ENCODE results near the gene GPR146. TPM values are rescaled to one million over a fixed set of nuclear protein-coding genes. Genes with fewer than 3 reads are reported as not detected.
"Not testable (repeated sequence)": the region's sequence is repeated elsewhere in the genome, so short reads cannot be mapped to it uniquely, and the experiment has no call there.

The GPR146 gene
- total and polyA plus RNA-seq, 2 experiments from 2014 or later, result 2.6 to 5.2 TPM

- TF ChIP-seq EZH2phosphoT487 (IDR thresholded peaks at IDR 0.05; ENCODE audit: low read depth, severe bottlenecking, unreplicated experiment) (no peak), CTCF (IDR thresholded peaks at IDR 0.05; ENCODE audit: poor library complexity) (no peak), EZH2 (IDR thresholded peaks at IDR 0.05; ENCODE audit: borderline replicate concordance) (no peak)
- no peaks in the 10 kb centered on the region for H4K20me1 ChIP-seq (ENCODE audit: insufficient read depth, poor library complexity, severe bottlenecking)
- no peaks in the 10 kb centered on the region for H3K9me2 ChIP-seq (replicated peaks; ENCODE audit: insufficient read depth)
- H2AFZ ChIP-seq, result no peak overlapping the region
- H3K4me1 ChIP-seq (ENCODE audit: insufficient read depth), result peaks cover 8% of the 10 kb centered on the region
- no peaks in the 10 kb centered on the region for H3K36me3 ChIP-seq (replicated peaks; ENCODE audit: insufficient read depth, low read depth)
- H3K79me2 ChIP-seq, result peaks cover 4% of the 10 kb centered on the region
- no peak overlapping the region for H3K4me3 ChIP-seq
- H3K9me3 ChIP-seq (ENCODE audit: low read depth), result no peaks in the 10 kb centered on the region
- H3K27ac ChIP-seq, result no peak overlapping the region
- no peak overlapping the region for H3K4me2 ChIP-seq
- no peaks in the 10 kb centered on the region for H3K27me3 ChIP-seq
- no peak for DNase-seq (ENCODE audit: low spot score)
- WGBS (ENCODE audit: low lambda C conversion rate, missing lambda C conversion rate), result 95% methylated on average over 19 of the region's 25 CpGs
Measured at GRCh38 chr7:1032536-1033181, 11.7 kb upstream of the GPR146 start.

- Histone ChIP-seq H3K9me3 (ENCODE audit: low read depth) (no peaks in the 10 kb centered on the region), H3K4me2 (no peak overlapping the region), H3K27me3 (no peaks in the 10 kb centered on the region), H4K20me1 (ENCODE audit: insufficient read depth, poor library complexity, severe bottlenecking) (no peaks in the 10 kb centered on the region), H3K27ac (no peak overlapping the region), H3K4me3 (no peak overlapping the region), H3K79me2 (peaks cover 2% of the 10 kb centered on the region), H2AFZ (no peak overlapping the region), H3K36me3 (replicated peaks; ENCODE audit: insufficient read depth, low read depth) (no peaks in the 10 kb centered on the region), H3K4me1 (ENCODE audit: insufficient read depth) (peaks cover 8% of the 10 kb centered on the region), H3K9me2 (replicated peaks; ENCODE audit: insufficient read depth) (no peaks in the 10 kb centered on the region)
- TF ChIP-seq EZH2phosphoT487 (IDR thresholded peaks at IDR 0.05; ENCODE audit: low read depth, severe bottlenecking, unreplicated experiment), result no peak
- no peak for TF ChIP-seq CTCF (IDR thresholded peaks at IDR 0.05; ENCODE audit: poor library complexity)
- TF ChIP-seq EZH2 (IDR thresholded peaks at IDR 0.05; ENCODE audit: borderline replicate concordance), result no peak
- DNase-seq (ENCODE audit: low spot score), result no peak
- WGBS (ENCODE audit: low lambda C conversion rate, missing lambda C conversion rate), result 95% methylated on average over 20 of the region's 20 CpGs
Measured at GRCh38 chr7:1033546-1034145, 10.7 kb upstream of the GPR146 start.

- H3K79me2 ChIP-seq; H3K9me3 ChIP-seq (ENCODE audit: low read depth); H3K36me3 ChIP-seq (replicated peaks; ENCODE audit: insufficient read depth, low read depth); H3K4me3 ChIP-seq; H3K27ac ChIP-seq; H3K4me1 ChIP-seq (ENCODE audit: insufficient read depth); DNase-seq (ENCODE audit: low spot score); H3K9me2 ChIP-seq (replicated peaks; ENCODE audit: insufficient read depth); H3K27me3 ChIP-seq; H3K4me2 ChIP-seq; H2AFZ ChIP-seq; H4K20me1 ChIP-seq (ENCODE audit: insufficient read depth, poor library complexity, severe bottlenecking): not testable (repeated sequence)
- WGBS (ENCODE audit: low lambda C conversion rate, missing lambda C conversion rate), result 100% methylated on average over 1 of the region's 1 CpG
Measured at GRCh38 chr7:1034769-1035168, 9.6 kb upstream of the GPR146 start.

- not testable (repeated sequence) for H3K4me1 ChIP-seq (ENCODE audit: insufficient read depth); H3K27ac ChIP-seq; H3K79me2 ChIP-seq; H3K4me2 ChIP-seq; H3K9me3 ChIP-seq (ENCODE audit: low read depth); H3K36me3 ChIP-seq (replicated peaks; ENCODE audit: insufficient read depth, low read depth); H3K9me2 ChIP-seq (replicated peaks; ENCODE audit: insufficient read depth); H3K4me3 ChIP-seq; DNase-seq (ENCODE audit: low spot score); H4K20me1 ChIP-seq (ENCODE audit: insufficient read depth, poor library complexity, severe bottlenecking); H2AFZ ChIP-seq; H3K27me3 ChIP-seq
- WGBS (ENCODE audit: low lambda C conversion rate, missing lambda C conversion rate), result 96% methylated on average over 30 of the region's 40 CpGs
Measured at GRCh38 chr7:1036164-1036928, 8.0 kb upstream of the GPR146 start.

GRCh38 chr7:1040233-1040632, 4.1 kb upstream of the GPR146 start:
- not testable (repeated sequence) for H3K9me3 ChIP-seq (ENCODE audit: low read depth); H3K4me3 ChIP-seq; H4K20me1 ChIP-seq (ENCODE audit: insufficient read depth, poor library complexity, severe bottlenecking); H2AFZ ChIP-seq; DNase-seq (ENCODE audit: low spot score); H3K79me2 ChIP-seq; H3K36me3 ChIP-seq (replicated peaks; ENCODE audit: insufficient read depth, low read depth); H3K27ac ChIP-seq; H3K9me2 ChIP-seq (replicated peaks; ENCODE audit: insufficient read depth); H3K27me3 ChIP-seq
- WGBS (ENCODE audit: low lambda C conversion rate, missing lambda C conversion rate), result 100% methylated on average over 1 of the region's 1 CpG
- Histone ChIP-seq H3K4me2 (peak overlapping the region; percentile 74), H3K4me1 (ENCODE audit: insufficient read depth) (peaks cover 25% of the 10 kb centered on the region)
